Measurements from ENCODE around the gene OR52L1.

Gene OR52L1

DNA sequence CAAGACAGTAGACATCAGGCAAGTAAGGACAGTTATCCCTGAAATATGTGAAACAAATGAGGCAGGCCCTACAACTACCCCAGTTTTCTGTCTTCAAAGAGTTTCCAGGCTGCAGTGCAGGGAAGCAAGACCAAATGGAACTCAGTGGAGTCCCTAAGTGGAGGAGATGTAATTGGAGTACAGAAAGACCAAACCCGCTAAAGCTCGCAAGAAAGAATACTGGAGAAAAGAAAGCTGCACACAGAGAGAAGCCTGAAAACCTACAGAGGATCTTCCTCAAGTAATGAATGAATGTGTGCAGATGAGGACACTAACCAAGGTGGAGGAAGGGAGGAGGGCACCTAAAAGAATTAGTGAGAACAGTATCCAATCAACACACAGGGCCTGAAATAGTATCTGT lies 46.0 kb downstream of the OR52L1 start:
- no peak for DNase-seq (ENCODE audit: low read depth)

- DNase-seq (ENCODE audit: low read depth) = no peak
Measured at GRCh38 chr11:5938603-5938965, 48.2 kb downstream of the OR52L1 start.

GRCh38 chr11:5937868-5938602 lies 48.8 kb downstream of the OR52L1 start:
- DNase-seq (ENCODE audit: low read depth) = no peak
